ENCODE measurements around the gene CFAP410.

CFAP410 gene

GRCh38 chr21:44331209-44331608, 8.0 kb downstream of the CFAP410 start:
- no peak for DNase-seq (ENCODE audit: low spot score)

GRCh38 chr21:44330698-44331097, 8.5 kb downstream of the CFAP410 start:
- no peak for DNase-seq (ENCODE audit: low spot score)

GRCh38 chr21:44329971-44330681, 9.1 kb downstream of the CFAP410 start:
- DNase-seq (ENCODE audit: low spot score) = no peak

- no peak for DNase-seq (ENCODE audit: low spot score)
Measured at GRCh38 chr21:44329086-44329889, 9.9 kb downstream of the CFAP410 start.

GRCh38 chr21:44328242-44328895, 10.8 kb downstream of the CFAP410 start:
- DNase-seq (ENCODE audit: low spot score) = no peak

- DNase-seq (ENCODE audit: low spot score) = no peak
Measured at GRCh38 chr21:44327603-44327974, 11.6 kb downstream of the CFAP410 start.

- DNase-seq (ENCODE audit: low spot score) = no peak
Measured at GRCh38 chr21:44326716-44327602, 12.2 kb downstream of the CFAP410 start.

GRCh38 chr21:44326272-44326647, 12.9 kb downstream of the CFAP410 start:
- DNase-seq (ENCODE audit: low spot score) = no peak

GRCh38 chr21:44325386-44326271, 13.6 kb downstream of the CFAP410 start:
- DNase-seq (ENCODE audit: low spot score) = no peak

- no peak for DNase-seq (ENCODE audit: low spot score)
Measured at GRCh38 chr21:44324854-44325107, 14.4 kb downstream of the CFAP410 start.

GRCh38 chr21:44324106-44324853, 14.9 kb downstream of the CFAP410 start:
- no peak for DNase-seq (ENCODE audit: low spot score)

- DNase-seq (ENCODE audit: low spot score) = no peak
Measured at GRCh38 chr21:44323591-44323990, 15.6 kb downstream of the CFAP410 start.

- DNase-seq (ENCODE audit: low spot score) = peak; percentile 59
Measured at GRCh38 chr21:44322621-44323325, 16.4 kb downstream of the CFAP410 start.

GRCh38 chr21:44321846-44322450, 17.2 kb downstream of the CFAP410 start:
- DNase-seq (ENCODE audit: low spot score) = no peak

- no peak for DNase-seq (ENCODE audit: low spot score)
Measured at GRCh38 chr21:44320847-44321246, 18.3 kb downstream of the CFAP410 start.

GRCh38 chr21:44319407-44320065, 19.7 kb downstream of the CFAP410 start:
- no peak for DNase-seq (ENCODE audit: low spot score)

GRCh38 chr21:44318489-44319285, 20.5 kb downstream of the CFAP410 start:
- DNase-seq (ENCODE audit: low spot score) = no peak

GRCh38 chr21:44317871-44318270, 21.3 kb downstream of the CFAP410 start:
- no peak for DNase-seq (ENCODE audit: low spot score)
